Activated CD4-positive, alpha-beta T cell treated with anti-CD3 and anti-CD28 coated beads for 4 hours (primary cell): ENCODE data around the gene LIMS3.
"Not testable (repeated sequence)": the region's sequence is repeated elsewhere in the genome, so short reads cannot be mapped to it uniquely, and the experiment has no call there.

Experiments used
- DNase-seq, 2 donors: peaks; one replicate each; pipeline ENCODE4 v3.0.0-alpha.2; 2020

The LIMS3 gene

DNA sequence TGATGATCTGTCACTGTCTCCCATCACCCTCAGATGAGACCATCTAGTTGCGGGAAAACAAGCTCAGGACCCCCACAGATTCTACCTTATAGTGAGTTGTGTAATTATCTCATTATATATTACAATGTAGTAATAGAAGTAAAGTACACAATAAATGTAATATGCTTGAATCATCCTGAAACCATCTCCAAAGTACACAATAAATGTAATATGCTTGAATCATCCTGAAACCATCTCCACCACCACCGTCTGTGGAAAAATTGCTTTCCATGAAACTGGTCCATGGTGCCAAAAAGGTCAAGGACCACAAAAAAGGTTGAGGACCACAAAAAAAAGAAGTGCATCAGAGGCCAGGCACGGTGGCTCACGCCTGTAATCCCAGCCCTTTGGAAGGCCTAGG lies 29.3 kb downstream of the LIMS3 start:
- not testable (repeated sequence) for DNase-seq

- not testable (repeated sequence) for DNase-seq
Measured at GRCh38 chr2:109929222-109929621, 30.7 kb downstream of the LIMS3 start.

DNA sequence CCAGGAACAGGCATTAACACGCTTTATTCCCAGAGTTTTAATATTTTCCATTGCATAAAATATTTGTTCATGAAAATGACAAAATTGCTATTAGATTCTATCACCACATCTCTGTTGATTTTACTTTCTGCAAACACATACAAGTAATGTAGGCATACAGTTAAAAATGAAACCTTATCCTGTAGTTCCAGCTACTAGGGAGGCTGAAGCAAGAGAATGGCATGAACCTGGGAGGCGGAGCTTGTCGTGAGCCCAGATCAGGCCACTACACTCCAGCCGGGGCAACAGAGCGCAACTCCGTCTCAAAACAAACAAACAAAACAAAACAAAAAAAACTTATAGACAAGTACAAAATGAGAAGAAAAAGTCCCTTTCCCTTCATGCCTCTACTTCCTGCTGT lies 38.0 kb downstream of the LIMS3 start:
- DNase-seq: not testable (repeated sequence)

DNA sequence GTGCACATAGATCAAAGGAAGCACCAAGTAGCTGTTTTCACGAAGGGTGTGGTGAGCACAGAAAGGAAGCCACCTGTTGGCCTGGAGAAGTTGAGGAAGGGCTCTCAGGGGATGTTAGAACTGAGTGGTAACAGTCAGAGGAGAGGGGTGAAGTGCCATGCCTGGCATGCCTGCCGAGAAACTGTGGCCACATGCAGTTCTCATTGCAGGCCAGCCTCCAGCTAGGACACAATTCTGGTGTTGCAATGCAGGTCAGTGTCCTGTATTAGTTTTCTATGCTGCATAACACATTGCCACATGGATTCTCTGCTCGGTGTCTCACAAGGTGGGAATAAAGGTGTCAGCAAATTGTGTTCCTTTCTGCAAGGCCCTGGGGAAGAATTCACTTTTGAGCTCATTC lies 46.9 kb downstream of the LIMS3 start:
- DNase-seq: not testable (repeated sequence)

- DNase-seq: not testable (repeated sequence)
Measured at GRCh38 chr2:109947262-109947958, 48.9 kb downstream of the LIMS3 start.

DNA sequence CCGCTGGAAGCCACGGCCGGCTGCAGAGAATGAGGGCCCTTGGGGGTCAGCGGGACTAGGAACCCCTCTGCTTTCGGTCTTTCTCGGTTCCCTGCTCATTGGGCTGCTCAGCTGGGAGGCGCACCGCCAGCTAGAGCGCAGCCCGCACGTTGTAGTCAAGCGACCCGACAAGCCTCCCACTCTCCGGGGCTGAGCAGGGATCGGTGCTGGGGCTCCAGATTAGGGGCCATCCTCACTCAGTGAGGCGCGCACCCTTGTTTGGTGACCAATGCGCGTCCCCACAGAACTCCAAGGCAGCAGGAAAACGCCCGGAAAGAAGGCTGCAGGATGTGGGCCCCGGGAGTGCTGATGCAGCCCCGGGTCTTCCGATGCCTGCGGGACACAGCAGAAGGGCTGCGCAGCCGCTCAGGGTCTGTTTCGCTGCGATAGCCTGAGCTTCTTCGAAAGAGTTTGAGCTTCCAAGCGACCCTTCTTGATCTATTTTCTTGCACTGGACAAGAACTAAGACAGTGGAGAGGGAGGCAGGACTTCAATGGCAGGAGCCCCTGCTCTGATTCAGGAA lies 49.6 kb downstream of the LIMS3 start:
- DNase-seq: not testable (repeated sequence)

GRCh38 chr2:109950146-109950843 lies 51.8 kb downstream of the LIMS3 start:
- not testable (repeated sequence) for DNase-seq

GRCh38 chr2:109963942-109964341 lies 65.5 kb downstream of the LIMS3 start:
- DNase-seq: not testable (repeated sequence)

- not testable (repeated sequence) for DNase-seq
Measured at GRCh38 chr2:109965482-109965881, 67.0 kb downstream of the LIMS3 start.

GRCh38 chr2:109966107-109966736 lies 67.7 kb downstream of the LIMS3 start:
- not testable (repeated sequence) for DNase-seq

DNA sequence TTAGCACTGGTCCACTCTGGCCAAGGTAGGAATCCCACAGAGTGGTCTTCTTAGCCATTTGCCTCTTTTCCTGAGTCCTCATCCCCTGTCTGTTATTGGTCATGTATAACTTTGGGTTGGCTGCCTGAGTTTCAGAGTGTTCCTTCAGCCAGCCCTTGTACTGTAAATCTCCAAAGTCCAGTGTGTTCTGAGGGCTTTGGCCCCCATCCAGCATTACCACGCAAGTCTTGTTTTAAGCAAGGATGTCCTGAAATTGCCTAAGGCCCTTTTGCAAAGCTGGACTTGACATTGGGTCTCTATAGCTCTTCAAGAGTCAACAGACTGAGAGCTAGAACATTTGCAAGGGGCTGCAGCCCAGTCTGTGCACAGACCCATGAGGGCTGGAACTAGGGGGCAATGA lies 68.4 kb downstream of the LIMS3 start:
- not testable (repeated sequence) for DNase-seq

DNA sequence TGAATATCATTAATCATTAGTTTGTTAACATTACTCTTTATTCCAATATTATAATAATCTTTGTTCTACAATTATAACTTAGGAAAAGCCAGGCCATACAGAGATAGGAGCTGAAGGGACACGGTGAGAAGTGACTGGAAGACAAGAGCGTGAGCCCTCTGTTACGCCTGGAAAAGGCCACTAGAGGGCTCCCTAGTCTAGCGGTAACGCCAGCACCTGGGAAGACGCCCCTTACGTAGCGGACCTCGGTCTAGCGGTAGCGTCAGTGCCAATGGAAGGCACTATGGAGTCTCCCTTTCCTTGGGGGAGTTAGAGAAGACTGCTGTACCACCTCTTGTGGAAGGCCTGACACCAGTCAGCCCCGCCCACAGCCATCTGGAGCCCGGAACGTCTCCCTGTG lies 71.4 kb downstream of the LIMS3 start:
- not testable (repeated sequence) for DNase-seq

- DNase-seq: not testable (repeated sequence)
Measured at GRCh38 chr2:109971710-109972109, 73.2 kb downstream of the LIMS3 start.
